Gastrocnemius medialis (tissue), 4 donors: ENCODE results near the gene TOX4.

Experiments used
- POLR2A ChIP-seq, 2 donors: fragments of 450-650 bp; IDR thresholded peaks; one replicate each; pipeline ENCODE4 v1.6.1; 2017; ENCODE audit warnings: antibody characterized with exemption in 2 of 2, mild to moderate bottlenecking in 2 of 2, moderate library complexity in 2 of 2
- TF ChIP-seq, protein P1 (sequence below), 5 experiments: fragments of 450-650 bp in 3 of 5; fragments of 200-600 bp in 2 of 5; sonication (generic) in 2 of 5; IDR thresholded peaks in 4 of 5; conservative IDR thresholded peaks in 1 of 5; 1 replicate in 4 of 5; 2 replicates in 1 of 5; pipeline ENCODE4 v1.5.1; 2016 to 2019; ENCODE audit warnings: antibody characterized with exemption in 5 of 5, mild to moderate bottlenecking in 3 of 5, moderate library complexity in 3 of 5

DNA sequence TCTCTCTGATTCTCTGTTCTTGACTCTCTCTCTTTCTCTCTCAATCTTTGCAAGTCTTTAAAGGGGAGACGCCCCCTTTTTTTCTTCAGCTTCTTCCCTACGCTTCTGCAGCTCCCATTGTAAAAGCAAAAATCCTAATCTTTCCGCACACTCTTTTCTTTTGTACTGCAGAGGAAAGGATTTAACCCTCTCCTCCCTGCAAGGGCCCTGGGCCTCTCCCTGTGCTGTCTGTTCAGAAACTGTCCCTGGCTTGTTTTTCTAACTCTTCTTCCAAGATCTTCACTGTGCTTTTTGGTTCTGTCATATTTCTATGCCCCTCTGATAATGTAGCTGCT lies 60.1 kb downstream of the TOX4 start:
- no peak for TF ChIP-seq POLR2A (IDR thresholded peaks at IDR 0.05)
- TF ChIP-seq, protein P1, sequence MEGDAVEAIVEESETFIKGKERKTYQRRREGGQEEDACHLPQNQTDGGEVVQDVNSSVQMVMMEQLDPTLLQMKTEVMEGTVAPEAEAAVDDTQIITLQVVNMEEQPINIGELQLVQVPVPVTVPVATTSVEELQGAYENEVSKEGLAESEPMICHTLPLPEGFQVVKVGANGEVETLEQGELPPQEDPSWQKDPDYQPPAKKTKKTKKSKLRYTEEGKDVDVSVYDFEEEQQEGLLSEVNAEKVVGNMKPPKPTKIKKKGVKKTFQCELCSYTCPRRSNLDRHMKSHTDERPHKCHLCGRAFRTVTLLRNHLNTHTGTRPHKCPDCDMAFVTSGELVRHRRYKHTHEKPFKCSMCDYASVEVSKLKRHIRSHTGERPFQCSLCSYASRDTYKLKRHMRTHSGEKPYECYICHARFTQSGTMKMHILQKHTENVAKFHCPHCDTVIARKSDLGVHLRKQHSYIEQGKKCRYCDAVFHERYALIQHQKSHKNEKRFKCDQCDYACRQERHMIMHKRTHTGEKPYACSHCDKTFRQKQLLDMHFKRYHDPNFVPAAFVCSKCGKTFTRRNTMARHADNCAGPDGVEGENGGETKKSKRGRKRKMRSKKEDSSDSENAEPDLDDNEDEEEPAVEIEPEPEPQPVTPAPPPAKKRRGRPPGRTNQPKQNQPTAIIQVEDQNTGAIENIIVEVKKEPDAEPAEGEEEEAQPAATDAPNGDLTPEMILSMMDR (IDR thresholded peaks at IDR 0.05 in 4 of 5, conservative IDR thresholded peaks at IDR 0.05 in 1 of 5): no peak
